HG02588 (cell line): Measurements from ENCODE around the gene TARS3.

Experiments
- ATAC-seq: cut with Tn5 transposase; IDR thresholded peaks from one replicate; pipeline ENCODE4 v1.9.1; 2021; ENCODE audit warnings: mild to moderate bottlenecking, moderate library complexity; ENCODE audit not compliant: unreplicated experiment

Gene TARS3

GRCh38 chr15:101609742-101610610 is 114.3 kb downstream of the TARS3 start:
- no peak for ATAC-seq

GRCh38 chr15:101608201-101608600 is 116.1 kb downstream of the TARS3 start:
- ATAC-seq: no peak

DNA sequence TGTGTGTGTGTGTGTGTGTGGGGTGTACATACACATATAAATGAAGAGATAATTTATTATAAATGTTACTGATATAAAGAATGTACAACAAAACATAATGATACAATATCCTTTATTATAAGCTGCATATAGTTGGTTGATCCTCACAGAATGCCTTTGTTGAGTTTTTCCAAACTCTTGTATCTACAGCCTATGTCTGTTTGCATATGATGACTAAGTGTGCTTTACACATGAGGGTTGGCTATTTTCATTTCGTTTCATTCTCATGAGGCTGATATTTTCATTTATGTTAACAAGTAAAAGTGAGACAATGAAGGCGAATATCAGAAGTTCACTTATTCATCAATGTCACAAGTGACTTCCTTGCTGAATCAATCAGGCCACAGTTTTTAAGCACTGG is 117.2 kb downstream of the TARS3 start:
- no peak for ATAC-seq

DNA sequence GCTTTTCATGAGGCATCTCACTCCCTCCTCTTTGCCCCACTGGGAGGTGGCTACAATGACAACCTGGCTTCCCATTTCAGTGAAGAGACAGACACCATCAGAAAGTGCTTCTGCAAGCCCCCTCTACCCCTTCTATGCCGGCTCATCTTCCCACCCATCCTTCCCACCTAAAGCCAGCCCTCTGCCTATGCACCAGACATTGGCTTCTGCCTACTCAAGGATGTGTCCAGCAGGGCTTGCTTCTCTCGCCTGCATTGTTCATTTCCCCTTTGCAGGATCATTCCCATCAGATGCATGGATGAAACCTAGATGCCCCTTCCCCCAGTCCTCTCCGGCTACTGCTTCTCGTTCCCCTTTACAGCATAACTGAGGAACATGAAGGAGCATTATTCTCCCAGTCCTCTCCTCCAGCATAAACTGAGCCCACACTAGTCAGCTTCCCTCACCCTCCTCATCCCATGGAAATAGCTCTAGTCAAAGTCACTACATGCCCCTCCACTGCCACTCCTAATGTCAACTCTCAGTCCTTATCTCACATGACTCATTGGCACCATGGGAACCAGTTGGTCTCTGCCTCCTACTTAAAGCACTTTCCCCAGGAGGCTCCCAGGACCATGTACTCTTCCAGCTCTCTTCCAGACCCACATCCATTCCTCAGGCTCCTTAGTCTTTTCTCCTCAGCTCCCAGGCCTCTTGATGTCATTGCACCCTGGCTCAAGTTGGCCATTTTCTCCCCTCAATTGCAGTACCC is 120.0 kb downstream of the TARS3 start:
- no peak for ATAC-seq
